ENCODE data around the gene AMOTL1. TPM values are rescaled to one million over a fixed set of nuclear protein-coding genes. Genes with fewer than 3 reads are reported as not detected.

Gene AMOTL1
- polyA plus RNA-seq, 1 donor (not counting 4 experiments of a cell fraction or from before 2014, with no cell fraction given): 86.5 TPM

GRCh38 chr11:94755494-94755893 lies 12.7 kb upstream of the AMOTL1 start:
- no peak for FAIRE-seq
- Histone ChIP-seq H3K9me3 (ENCODE audit: control insufficient read depth, low read depth, low read length) (no peaks in the 10 kb centered on the region), H4K20me1 (ENCODE audit: control insufficient read depth, extremely low read depth, insufficient read depth, low read length) (no peaks in the 10 kb centered on the region), H3K4me1 (ENCODE audit: control insufficient read depth, extremely low read depth, insufficient read depth, low read length) (peaks cover 46% of the 10 kb centered on the region), H3K9ac (ENCODE audit: control insufficient read depth, extremely low read depth, insufficient read depth, low read length) (no peak overlapping the region), H3K36me3 (ENCODE audit: control insufficient read depth in 2 of 2, extremely low read depth in 1 of 2, insufficient read depth in 2 of 2, low read length in 2 of 2) (peaks cover 8 to 15% of the 10 kb centered on the region in 2 experiments), H3K79me2 (ENCODE audit: control insufficient read depth, insufficient read depth, low read length) (peaks cover 53% of the 10 kb centered on the region), H3K4me2 (ENCODE audit: control insufficient read depth, extremely low read depth, insufficient read depth, low read depth, low read length) (no peak overlapping the region), H3K4me3 (ENCODE audit: control insufficient read depth in 2 of 3, extremely low read depth in 1 of 3, insufficient read depth in 2 of 3, low read depth in 1 of 3, low read length in 3 of 3) (no peak overlapping the region), H2AFZ (ENCODE audit: control insufficient read depth, low read length) (no peak overlapping the region), H3K27me3 (ENCODE audit: control insufficient read depth, extremely low read depth, insufficient read depth, low read length) (no peaks in the 10 kb centered on the region), H3K27ac (ENCODE audit: control insufficient read depth, insufficient read depth, low read length) (no peak overlapping the region), H3K9me1 (ENCODE audit: control insufficient read depth, extremely low read depth, insufficient read depth, low read length) (peaks cover 2% of the 10 kb centered on the region)
- dilution Hi-C loops (cut with MboI; ENCODE audit: extremely low pct_ligation_motif_present, low sequenced_read_pairs): no loop called here
- DNase-seq (ENCODE audit: low read depth, low spot score): no peak
- TF ChIP-seq CTCF (optimal IDR thresholded peaks at IDR 0.05 in 1 of 3, IDR thresholded peaks at IDR 0.05 in 1 of 3, conservative IDR thresholded peaks at IDR 0.05 in 1 of 3; ENCODE audit: extremely low read depth in 1 of 3, insufficient read depth in 2 of 3, low read length in 3 of 3) (no peak), EZH2 (IDR thresholded peaks at IDR 0.05; ENCODE audit: low read length) (no peak)

GRCh38 chr11:94757037-94757735 lies 11.0 kb upstream of the AMOTL1 start:
- peaks cover 8 to 15% of the 10 kb centered on the region in 2 experiments for H3K36me3 ChIP-seq (ENCODE audit: control insufficient read depth in 2 of 2, extremely low read depth in 1 of 2, insufficient read depth in 2 of 2, low read length in 2 of 2)

More at GRCh38 chr11:94757037-94757735, 11.0 kb upstream of the AMOTL1 start:
- no peak overlapping the region for H2AFZ ChIP-seq (ENCODE audit: control insufficient read depth, low read length)
- H3K9me1 ChIP-seq (ENCODE audit: control insufficient read depth, extremely low read depth, insufficient read depth, low read length): peaks cover 2% of the 10 kb centered on the region
- H3K79me2 ChIP-seq (ENCODE audit: control insufficient read depth, insufficient read depth, low read length): peaks cover 46% of the 10 kb centered on the region
- peaks cover 29% of the 10 kb centered on the region for H3K4me1 ChIP-seq (ENCODE audit: control insufficient read depth, extremely low read depth, insufficient read depth, low read length)
- DNase-seq (ENCODE audit: low read depth, low spot score): no peak
- H4K20me1 ChIP-seq (ENCODE audit: control insufficient read depth, extremely low read depth, insufficient read depth, low read length): no peaks in the 10 kb centered on the region
- H3K4me3 ChIP-seq (ENCODE audit: control insufficient read depth in 2 of 3, extremely low read depth in 1 of 3, insufficient read depth in 2 of 3, low read depth in 1 of 3, low read length in 3 of 3): no peak overlapping the region
- TF ChIP-seq EZH2 (IDR thresholded peaks at IDR 0.05; ENCODE audit: low read length): no peak
- TF ChIP-seq CTCF (optimal IDR thresholded peaks at IDR 0.05 in 1 of 3, IDR thresholded peaks at IDR 0.05 in 1 of 3, conservative IDR thresholded peaks at IDR 0.05 in 1 of 3; ENCODE audit: extremely low read depth in 1 of 3, insufficient read depth in 2 of 3, low read length in 3 of 3): no peak
- H3K9me3 ChIP-seq (ENCODE audit: control insufficient read depth, low read depth, low read length): no peaks in the 10 kb centered on the region
- dilution Hi-C loops (cut with MboI; ENCODE audit: extremely low pct_ligation_motif_present, low sequenced_read_pairs): no loop called here
- H3K4me2 ChIP-seq (ENCODE audit: control insufficient read depth, extremely low read depth, insufficient read depth, low read depth, low read length): no peak overlapping the region
- no peak overlapping the region for H3K9ac ChIP-seq (ENCODE audit: control insufficient read depth, extremely low read depth, insufficient read depth, low read length)
- H3K27me3 ChIP-seq (ENCODE audit: control insufficient read depth, extremely low read depth, insufficient read depth, low read length): no peaks in the 10 kb centered on the region
- no peak for FAIRE-seq
- H3K27ac ChIP-seq (ENCODE audit: control insufficient read depth, insufficient read depth, low read length): no peak overlapping the region

Measured in keratinocyte (primary cell).